Activated CD8-positive, alpha-beta memory T cell treated with anti-CD3 and anti-CD28 coated beads, Interleukin-2, amount 50 U/mL, for 24 hours (primary cell): ENCODE data around the gene FBXO15.
A peak's percentile ranks its signal among the peaks of the same experiment; 100 is the strongest.

ENCODE experiments used
- DNase-seq: peaks from one replicate; pipeline ENCODE4 v3.0.0-alpha.2; 2020; ENCODE audit errors: extremely low read depth

FBXO15 gene

GRCh38 chr18:74063023-74063422 lies 84.6 kb downstream of the FBXO15 start:
- no peak for DNase-seq

GRCh38 chr18:74062037-74062436 lies 85.6 kb downstream of the FBXO15 start:
- DNase-seq, result no peak

- no peak for DNase-seq
Observed at GRCh38 chr18:74060579-74060978, 87.1 kb downstream of the FBXO15 start.

GRCh38 chr18:74050807-74051206 lies 96.8 kb downstream of the FBXO15 start:
- DNase-seq, result no peak

- peak; percentile 26 for DNase-seq
Observed at GRCh38 chr18:74040459-74041332, 106.9 kb downstream of the FBXO15 start.

GRCh38 chr18:74040008-74040407 lies 107.6 kb downstream of the FBXO15 start:
- no peak for DNase-seq

GRCh38 chr18:74029161-74029560 lies 118.5 kb downstream of the FBXO15 start:
- DNase-seq, result no peak
